PC-9 (cell line): Measurements from ENCODE around the gene MRLN. TPM values are rescaled to one million over a fixed set of nuclear protein-coding genes. Genes with fewer than 3 reads are reported as not detected.

Experiments
- BruUV-seq: library from RNA; stranded (reverse); fragments of 400-500 nt; replicated peaks from 2 replicates; lab custom pipeline; 2021; lab: Mats Ljungman, UMichigan
- CTCF ChIA-PET: fragments of 300-600 bp; sonication (Branson Sonifier 250); formaldehyde crosslinking; loops from one replicate; lab custom pipeline; 2022; ENCODE audit warnings: antibody characterized with exemption; lab: Charles Lee
- POLR2A ChIA-PET: fragments of 300-600 bp; sonication (Branson Sonifier 250); formaldehyde crosslinking; loops from one replicate; lab custom pipeline; 2022; ENCODE audit warnings: antibody characterized with exemption; ENCODE audit not compliant: unreplicated experiment; lab: Charles Lee
- DNase-seq, 2 experiments: peaks; one replicate each; pipeline versions ENCODE4 v3.0.0 to v3.0.0-alpha.2; 2015 to 2022; ENCODE audit warnings: mixed read lengths in 1 of 2
- H2AFZ ChIP-seq: fragments of 200-600 bp; sonication (generic); 2 replicates; pipeline ENCODE4 v1.8.1; 2017; ENCODE audit warnings: antibody characterized with exemption
- H3F3A ChIP-seq: fragments of 200-600 bp; sonication (generic); 2 replicates; pipeline ENCODE4 v1.8.1; 2017; ENCODE audit warnings: antibody characterized with exemption, mild to moderate bottlenecking, low read depth; ENCODE audit not compliant: insufficient read depth
- H3K27ac ChIP-seq: fragments of 200-600 bp; sonication (generic); 2 replicates; pipeline ENCODE4 v1.6.1; 2016; ENCODE audit warnings: mixed run types
- H3K27me3 ChIP-seq: fragments of 200-600 bp; sonication (generic); 2 replicates; pipeline ENCODE4 v1.6.1; 2016; ENCODE audit warnings: low read depth, mixed run types; ENCODE audit not compliant: insufficient read depth
- H3K36me3 ChIP-seq: fragments of 200-600 bp; sonication (generic); 2 replicates; pipeline ENCODE4 v1.6.1; 2016; ENCODE audit warnings: low read depth, mixed run types
- H3K4me1 ChIP-seq: fragments of 200-600 bp; sonication (generic); replicated peaks from 2 replicates; pipeline ENCODE4 v1.6.1; 2016; ENCODE audit warnings: mixed run types; ENCODE audit not compliant: insufficient read depth
- H3K4me2 ChIP-seq: fragments of 200-600 bp; sonication (generic); 2 replicates; pipeline ENCODE4 v1.6.1; 2017; ENCODE audit warnings: mixed run types
- H3K4me3 ChIP-seq: fragments of 200-600 bp; sonication (generic); 2 replicates; pipeline ENCODE4 v1.6.1; 2016; ENCODE audit warnings: mixed run types
- H3K79me2 ChIP-seq: fragments of 200-600 bp; sonication (generic); 2 replicates; pipeline ENCODE4 v1.6.1; 2017; ENCODE audit warnings: low read depth, mixed run types
- H3K9me2 ChIP-seq: fragments of 200-600 bp; sonication (generic); 2 replicates; pipeline ENCODE4 v1.8.1; 2017; ENCODE audit warnings: mild to moderate bottlenecking; ENCODE audit not compliant: insufficient read depth
- H3K9me3 ChIP-seq: fragments of 200-600 bp; sonication (generic); 2 replicates; pipeline ENCODE4 v1.8.1; 2016; ENCODE audit warnings: low read depth; ENCODE audit not compliant: insufficient read depth
- H4K20me1 ChIP-seq: fragments of 200-600 bp; sonication (generic); 2 replicates; pipeline ENCODE4 v1.8.1; 2017; ENCODE audit not compliant: insufficient read depth
- CTCF ChIP-seq: fragments of 200-600 bp; sonication (generic); conservative IDR thresholded peaks from 2 replicates; pipeline ENCODE4 v1.6.1; 2017; ENCODE audit warnings: mixed run types, antibody characterized with exemption, mild to moderate bottlenecking, moderate library complexity
- EZH2 ChIP-seq: fragments of 200-600 bp; sonication (generic); IDR thresholded peaks from 2 replicates; pipeline ENCODE4 v1.8.0; 2017; ENCODE audit warnings: antibody characterized with exemption, low read depth
- intact Hi-C: fragments of 100-400 bp; cut with micrococcal nuclease; formaldehyde crosslinking; loops from one replicate; pipeline ENCODE4 v1.10.0; 2022; ENCODE audit not compliant: unreplicated experiment
- total RNA-seq: library from RNA; stranded (reverse); gene quantifications from 2 replicates; pipeline ENCODE4 v1.2.3, GENCODE V29; 2021

Gene MRLN
- total RNA-seq, 1 experiment from 2014 or later = not detected

GRCh38 chr10:59754951-59755350 lies 1.7 kb upstream of the MRLN start:
- Histone ChIP-seq H3K4me2 (no peak overlapping the region), H3K4me3 (no peak overlapping the region), H3K27me3 (no peaks in the 10 kb centered on the region), H3K79me2 (no peaks in the 10 kb centered on the region), H3K4me1 (no peaks in the 10 kb centered on the region), H3K36me3 (no peaks in the 10 kb centered on the region), H3K9me2 (no peaks in the 10 kb centered on the region), H2AFZ (no peak overlapping the region), H3F3A (no peaks in the 10 kb centered on the region), H3K9me3 (no peaks in the 10 kb centered on the region), H3K27ac (no peak overlapping the region), H4K20me1 (no peaks in the 10 kb centered on the region)
- ChIA-PET CTCF (no interaction called here), POLR2A (no interaction called here)
- no peak for TF ChIP-seq EZH2
- no peak for TF ChIP-seq CTCF
- DNase-seq = no peak
- BruUV-seq = no TSS peak
- intact Hi-C loops = no loop called here

- Histone ChIP-seq H3K4me1 (no peaks in the 10 kb centered on the region), H3K79me2 (no peaks in the 10 kb centered on the region), H4K20me1 (no peaks in the 10 kb centered on the region), H3K27me3 (no peaks in the 10 kb centered on the region), H2AFZ (no peak overlapping the region), H3K4me2 (no peak overlapping the region), H3F3A (no peaks in the 10 kb centered on the region), H3K9me3 (no peaks in the 10 kb centered on the region), H3K27ac (no peak overlapping the region), H3K9me2 (no peaks in the 10 kb centered on the region), H3K36me3 (no peaks in the 10 kb centered on the region), H3K4me3 (no peak overlapping the region)
- intact Hi-C loops = no loop called here
- BruUV-seq = no TSS peak
- TF ChIP-seq CTCF = no peak
- TF ChIP-seq EZH2 = no peak
- ChIA-PET CTCF (no interaction called here), POLR2A (no interaction called here)
- no peak for DNase-seq
Observed at GRCh38 chr10:59752278-59752940, 846 bp downstream of the MRLN start.

GRCh38 chr10:59750155-59750945 lies 2.9 kb downstream of the MRLN start:
- no peaks in the 10 kb centered on the region for H3K27me3 ChIP-seq
- no peaks in the 10 kb centered on the region for H3K79me2 ChIP-seq
- POLR2A ChIA-PET = no interaction called here
- no peaks in the 10 kb centered on the region for H3K9me3 ChIP-seq
- CTCF ChIA-PET = no interaction called here
- no peaks in the 10 kb centered on the region for H4K20me1 ChIP-seq
- no peak for DNase-seq
- intact Hi-C loops = no loop called here
- no peaks in the 10 kb centered on the region for H3F3A ChIP-seq
- no peak overlapping the region for H2AFZ ChIP-seq
- BruUV-seq = no TSS peak
- no peaks in the 10 kb centered on the region for H3K9me2 ChIP-seq
- H3K4me3 ChIP-seq = no peak overlapping the region
- H3K36me3 ChIP-seq = no peaks in the 10 kb centered on the region
- H3K4me1 ChIP-seq = no peaks in the 10 kb centered on the region
- no peak for TF ChIP-seq EZH2
- no peak for TF ChIP-seq CTCF
- no peak overlapping the region for H3K27ac ChIP-seq
- H3K4me2 ChIP-seq = no peak overlapping the region
